SU-DHL-6 (cell line): Measurements from ENCODE around the gene ALDH1A1.

ENCODE experiments used
- H2AFZ ChIP-seq: fragments of 200-600 bp; sonication (generic); 2 replicates; pipeline ENCODE4 v1.6.1; 2014; ENCODE audit warnings: low read depth, mild to moderate bottlenecking, moderate library complexity, mixed read lengths, antibody characterized with exemption, low read length; ENCODE audit not compliant: severe bottlenecking
- H3F3A ChIP-seq: fragments of 200-600 bp; shearing (Covaris generic); 2 replicates; pipeline ENCODE4 v1.6.0; 2016; ENCODE audit warnings: antibody characterized with exemption, mild to moderate bottlenecking; ENCODE audit not compliant: insufficient read depth
- H3K27ac ChIP-seq: fragments of 200-600 bp; sonication (generic); 2 replicates; pipeline ENCODE4 v1.5.1; 2016; ENCODE audit warnings: low read depth, mild to moderate bottlenecking, low read length, moderate library complexity, mixed read lengths
- H3K27me3 ChIP-seq: fragments of 200-600 bp; sonication (generic), shearing (Covaris generic); 2 replicates; pipeline ENCODE4 v1.6.0; 2014; ENCODE audit warnings: mild to moderate bottlenecking, low read length
- H3K36me3 ChIP-seq: fragments of 200-600 bp; sonication (generic); 2 replicates; pipeline ENCODE4 v1.6.1; 2014; ENCODE audit warnings: mild to moderate bottlenecking, low read length, mixed read lengths
- H3K4me2 ChIP-seq: fragments of 300-600, 200-600 bp; shearing (Covaris generic), sonication (generic); 2 replicates; pipeline ENCODE4 v1.6.0; 2014; ENCODE audit warnings: low read length, low read depth, mild to moderate bottlenecking; ENCODE audit not compliant: poor library complexity, severe bottlenecking
- H3K4me3 ChIP-seq: fragments of 200-600 bp; sonication (generic); 2 replicates; pipeline ENCODE4 v1.5.1; 2014; ENCODE audit warnings: antibody characterized with exemption, low read length, mild to moderate bottlenecking, mixed read lengths; ENCODE audit not compliant: insufficient read depth, poor library complexity, severe bottlenecking
- H3K79me2 ChIP-seq: fragments of 200-600 bp; sonication (generic); 2 replicates; pipeline ENCODE4 v1.6.1; 2014; ENCODE audit warnings: mild to moderate bottlenecking, low read length, moderate library complexity; ENCODE audit not compliant: insufficient read depth
- H3K9ac ChIP-seq: fragments of 200-600 bp; sonication (generic); 2 replicates; pipeline ENCODE4 v1.7.0; 2014; ENCODE audit warnings: mild to moderate bottlenecking, low read length
- H3K9me2 ChIP-seq: fragments of 200-600 bp; sonication (generic); replicated peaks from 2 replicates; pipeline ENCODE4 v1.6.1; 2014; ENCODE audit warnings: low read length; ENCODE audit not compliant: insufficient read depth
- H3K9me3 ChIP-seq: fragments of 200-600 bp; sonication (generic); 2 replicates; pipeline ENCODE4 v1.6.1; 2014; ENCODE audit warnings: low read length, mixed read lengths; ENCODE audit not compliant: insufficient read depth
- H4K20me1 ChIP-seq: fragments of 200-600 bp; sonication (generic); 2 replicates; pipeline ENCODE4 v1.6.1; 2014; ENCODE audit warnings: low read depth, mild to moderate bottlenecking, antibody characterized with exemption, low read length, moderate library complexity, mixed read lengths
- CTCF ChIP-seq: fragments of 200-600 bp; sonication (generic); IDR thresholded peaks from one replicate; pipeline ENCODE4 v1.5.1; 2017; ENCODE audit warnings: antibody characterized with exemption, mild to moderate bottlenecking, low read length, moderate library complexity; ENCODE audit not compliant: insufficient read depth, poor library complexity, severe bottlenecking
- EZH2phosphoT487 ChIP-seq: fragments of 200-600 bp; sonication (generic), shearing (Covaris generic); conservative IDR thresholded peaks from 2 replicates; pipeline ENCODE4 v1.6.1; 2018; ENCODE audit warnings: mild to moderate bottlenecking, antibody characterized with exemption, low read length, moderate library complexity, mixed read lengths

Gene ALDH1A1

GRCh38 chr9:72914750-72915149 is 38.1 kb downstream of the ALDH1A1 start:
- no peak overlapping the region for H2AFZ ChIP-seq
- no peak for TF ChIP-seq EZH2phosphoT487
- TF ChIP-seq CTCF, result no peak
- H4K20me1 ChIP-seq, result no peaks in the 10 kb centered on the region
- H3K27me3 ChIP-seq, result no peaks in the 10 kb centered on the region
- no peak overlapping the region for H3K9ac ChIP-seq
- no peaks in the 10 kb centered on the region for H3K9me3 ChIP-seq
- no peaks in the 10 kb centered on the region for H3F3A ChIP-seq
- H3K9me2 ChIP-seq, result no peaks in the 10 kb centered on the region
- no peak overlapping the region for H3K4me3 ChIP-seq
- no peak overlapping the region for H3K27ac ChIP-seq
- H3K36me3 ChIP-seq, result no peaks in the 10 kb centered on the region
- H3K4me2 ChIP-seq, result no peak overlapping the region
- H3K79me2 ChIP-seq, result no peaks in the 10 kb centered on the region

GRCh38 chr9:72913382-72914009 is 39.4 kb downstream of the ALDH1A1 start:
- no peaks in the 10 kb centered on the region for H3K27me3 ChIP-seq
- no peaks in the 10 kb centered on the region for H4K20me1 ChIP-seq
- no peak overlapping the region for H3K9ac ChIP-seq
- TF ChIP-seq CTCF, result no peak
- TF ChIP-seq EZH2phosphoT487, result no peak
- no peaks in the 10 kb centered on the region for H3K36me3 ChIP-seq
- no peaks in the 10 kb centered on the region for H3K9me3 ChIP-seq
- H3K79me2 ChIP-seq, result no peaks in the 10 kb centered on the region
- H2AFZ ChIP-seq, result no peak overlapping the region
- H3F3A ChIP-seq, result no peaks in the 10 kb centered on the region
- H3K27ac ChIP-seq, result no peak overlapping the region
- H3K9me2 ChIP-seq, result no peaks in the 10 kb centered on the region
- no peak overlapping the region for H3K4me2 ChIP-seq
- no peak overlapping the region for H3K4me3 ChIP-seq

GRCh38 chr9:72912476-72913381 is 40.1 kb downstream of the ALDH1A1 start:
- no peaks in the 10 kb centered on the region for H3K9me2 ChIP-seq
- no peaks in the 10 kb centered on the region for H3K9me3 ChIP-seq
- no peak overlapping the region for H3K4me3 ChIP-seq
- no peaks in the 10 kb centered on the region for H3F3A ChIP-seq
- no peak overlapping the region for H3K4me2 ChIP-seq
- no peaks in the 10 kb centered on the region for H3K36me3 ChIP-seq
- H3K9ac ChIP-seq, result no peak overlapping the region
- no peak overlapping the region for H3K27ac ChIP-seq
- H3K27me3 ChIP-seq, result no peaks in the 10 kb centered on the region
- no peak overlapping the region for H2AFZ ChIP-seq
- H4K20me1 ChIP-seq, result no peaks in the 10 kb centered on the region
- no peaks in the 10 kb centered on the region for H3K79me2 ChIP-seq
- TF ChIP-seq EZH2phosphoT487 (no peak), CTCF (no peak)
